Measurements from ENCODE around the gene PRKN.
"Not testable (repeated sequence)": the region's sequence is repeated elsewhere in the genome, so short reads cannot be mapped to it uniquely, and the experiment has no call there.

PRKN gene

DNA sequence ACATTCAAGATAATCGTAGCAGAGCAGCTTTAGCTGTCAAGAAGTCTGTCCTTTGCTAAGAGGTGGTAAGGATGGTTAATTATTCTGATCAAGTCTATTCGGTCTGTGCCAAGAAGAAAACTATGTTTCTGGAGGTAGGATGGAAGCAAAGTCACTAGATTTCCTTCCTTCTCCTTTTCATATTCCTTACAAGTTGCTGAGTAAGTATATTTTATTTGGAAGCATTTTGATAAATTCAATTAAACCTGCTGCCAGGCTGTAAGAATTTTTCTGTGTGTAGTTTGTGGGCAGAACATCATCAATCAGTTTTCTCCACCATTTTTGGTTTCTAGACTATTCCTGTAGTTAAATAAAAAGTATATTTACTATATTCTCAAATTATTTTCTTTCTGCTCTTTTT lies 311.3 kb downstream of the PRKN start:
- no peak for DNase-seq (ENCODE audit: low read depth)
- no peak overlapping the region for H3K4me3 ChIP-seq (ENCODE audit: low read depth, low read length)
- TF ChIP-seq, protein P1, sequence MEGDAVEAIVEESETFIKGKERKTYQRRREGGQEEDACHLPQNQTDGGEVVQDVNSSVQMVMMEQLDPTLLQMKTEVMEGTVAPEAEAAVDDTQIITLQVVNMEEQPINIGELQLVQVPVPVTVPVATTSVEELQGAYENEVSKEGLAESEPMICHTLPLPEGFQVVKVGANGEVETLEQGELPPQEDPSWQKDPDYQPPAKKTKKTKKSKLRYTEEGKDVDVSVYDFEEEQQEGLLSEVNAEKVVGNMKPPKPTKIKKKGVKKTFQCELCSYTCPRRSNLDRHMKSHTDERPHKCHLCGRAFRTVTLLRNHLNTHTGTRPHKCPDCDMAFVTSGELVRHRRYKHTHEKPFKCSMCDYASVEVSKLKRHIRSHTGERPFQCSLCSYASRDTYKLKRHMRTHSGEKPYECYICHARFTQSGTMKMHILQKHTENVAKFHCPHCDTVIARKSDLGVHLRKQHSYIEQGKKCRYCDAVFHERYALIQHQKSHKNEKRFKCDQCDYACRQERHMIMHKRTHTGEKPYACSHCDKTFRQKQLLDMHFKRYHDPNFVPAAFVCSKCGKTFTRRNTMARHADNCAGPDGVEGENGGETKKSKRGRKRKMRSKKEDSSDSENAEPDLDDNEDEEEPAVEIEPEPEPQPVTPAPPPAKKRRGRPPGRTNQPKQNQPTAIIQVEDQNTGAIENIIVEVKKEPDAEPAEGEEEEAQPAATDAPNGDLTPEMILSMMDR (IDR thresholded peaks at IDR 0.05; ENCODE audit: low read depth, low read length, missing control alignments): no peak

DNA sequence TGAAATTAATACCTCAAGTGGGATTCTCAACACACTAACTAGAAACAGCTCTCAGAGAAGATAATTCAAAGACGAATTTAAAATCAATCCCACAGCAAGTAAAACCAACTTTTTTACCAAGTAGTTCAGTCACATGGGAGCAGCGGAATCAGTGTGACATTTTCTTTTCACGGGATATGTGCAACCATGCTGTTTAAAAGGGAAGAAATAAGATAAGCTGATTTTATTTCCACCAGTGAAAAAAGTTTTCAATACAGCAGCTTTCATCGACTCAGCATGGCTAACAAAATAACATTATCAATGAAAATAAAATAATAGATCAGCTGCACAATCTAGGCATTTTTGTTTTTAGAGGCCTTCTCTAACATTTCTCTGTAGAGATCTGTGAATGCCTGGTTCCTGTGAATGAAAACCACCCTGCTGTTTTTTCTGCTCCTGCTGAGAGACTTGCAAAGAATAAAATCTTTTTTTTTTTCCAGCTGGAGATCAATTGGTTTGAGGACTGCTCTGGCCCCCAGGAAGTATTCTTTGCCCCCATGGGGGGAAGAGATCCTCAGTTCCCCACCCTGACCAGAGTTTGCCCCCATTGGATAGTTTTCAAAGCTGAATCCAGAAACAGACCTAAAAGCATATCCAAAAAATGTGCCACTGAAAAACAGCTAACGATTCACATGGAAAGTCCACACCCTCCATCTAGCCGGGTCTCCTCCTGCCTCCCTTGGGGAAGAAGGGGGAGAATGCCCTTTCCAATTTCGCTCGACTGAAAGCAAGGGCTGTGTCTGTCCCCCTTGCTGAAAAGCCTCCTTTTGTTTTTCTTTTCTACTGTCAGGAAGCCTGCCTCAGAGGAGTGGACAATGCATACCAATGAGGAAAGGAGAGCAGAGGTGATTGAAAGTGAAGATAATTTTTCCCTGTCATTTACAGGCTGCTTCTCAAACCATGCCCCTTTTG lies 317.6 kb downstream of the PRKN start:
- no peak for DNase-seq (ENCODE audit: low read depth)
- no peak overlapping the region for H3K4me3 ChIP-seq (ENCODE audit: low read depth, low read length)

DNA sequence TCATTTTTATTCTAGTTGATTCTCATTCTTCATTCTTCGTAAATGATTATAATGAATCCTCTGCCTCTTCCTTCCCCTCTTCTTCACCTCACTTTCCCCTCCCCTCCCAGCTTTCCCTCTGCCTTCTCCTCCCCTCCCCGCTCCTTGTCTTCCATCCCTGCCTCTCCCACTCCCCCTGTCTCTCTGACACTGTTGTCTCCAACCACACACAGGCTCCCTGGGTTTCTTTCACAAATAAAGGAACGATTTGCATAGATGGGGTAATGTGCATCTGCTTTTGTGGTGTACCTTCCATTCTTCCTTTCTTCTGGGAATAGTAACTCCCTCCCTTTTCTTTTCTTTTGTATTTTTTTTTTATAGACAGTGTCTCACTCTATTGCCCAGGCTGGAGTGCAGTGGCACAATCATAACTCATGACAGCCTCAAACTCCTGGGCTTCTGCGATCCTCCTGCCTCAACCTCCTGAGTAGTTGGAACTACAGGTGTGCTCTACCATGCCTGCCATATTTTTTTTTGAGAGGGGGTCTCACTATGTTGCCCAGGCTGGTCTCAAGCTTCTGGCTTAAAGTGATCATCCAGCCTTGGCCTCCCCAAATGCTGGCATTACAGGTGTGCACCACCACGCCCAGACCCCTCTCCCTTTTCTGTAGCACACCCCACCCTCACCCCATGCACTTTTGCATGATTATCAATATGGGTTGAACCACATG lies 318.6 kb downstream of the PRKN start:
- no peak overlapping the region for H3K4me3 ChIP-seq (ENCODE audit: low read depth, low read length)
- DNase-seq (ENCODE audit: low read depth): no peak
- TF ChIP-seq, protein P1 (IDR thresholded peaks at IDR 0.05; ENCODE audit: low read depth, low read length, missing control alignments): no peak

More for the DNA sequence above, 317.6 kb downstream of the PRKN start:
- TF ChIP-seq, protein P1 (IDR thresholded peaks at IDR 0.05; ENCODE audit: low read depth, low read length, missing control alignments): no peak

DNA sequence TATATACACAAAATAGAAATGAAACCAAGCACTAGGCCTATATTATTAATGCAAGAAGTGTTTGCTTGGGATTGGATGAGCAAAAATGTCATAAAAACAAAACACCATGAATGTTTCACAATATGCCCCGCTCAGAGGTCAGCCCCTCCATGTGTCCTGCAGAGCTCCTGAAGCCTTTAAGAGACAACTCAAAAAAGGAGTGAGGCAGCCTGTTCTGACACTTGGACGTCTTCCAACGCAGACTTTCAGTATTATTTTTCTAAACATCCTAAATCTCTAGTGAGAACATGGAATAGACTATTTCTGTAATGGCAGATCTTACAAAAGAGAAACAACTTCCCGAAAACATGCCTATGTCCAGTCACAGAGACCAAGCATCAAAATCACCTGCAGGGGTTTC lies 322.6 kb downstream of the PRKN start:
- TF ChIP-seq, protein P1 (IDR thresholded peaks at IDR 0.05; ENCODE audit: low read depth, low read length, missing control alignments): no peak
- DNase-seq (ENCODE audit: low read depth): no peak
- H3K4me3 ChIP-seq (ENCODE audit: low read depth, low read length): no peak overlapping the region

DNA sequence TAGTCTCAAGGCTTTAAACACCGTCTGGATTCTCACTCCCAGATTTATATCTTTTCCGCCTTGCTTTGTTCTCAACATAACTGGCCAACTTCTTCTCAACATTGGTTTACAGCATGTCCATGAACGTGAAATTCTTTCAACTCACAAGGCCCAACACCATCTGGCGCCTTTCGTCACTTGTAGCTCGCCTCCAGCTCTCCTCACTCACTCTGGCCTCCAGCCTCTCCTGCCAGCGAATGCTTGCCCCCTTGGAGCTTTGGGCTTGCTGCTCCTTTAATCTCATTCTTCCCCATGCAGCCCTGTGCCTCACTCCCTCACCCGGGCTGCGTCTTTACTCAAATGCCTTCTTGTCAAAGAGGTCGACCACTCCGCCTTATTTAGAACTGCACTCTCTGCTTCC lies 324.5 kb downstream of the PRKN start:
- TF ChIP-seq, protein P1 (IDR thresholded peaks at IDR 0.05; ENCODE audit: low read depth, low read length, missing control alignments): no peak
- DNase-seq (ENCODE audit: low read depth): no peak
- H3K4me3 ChIP-seq (ENCODE audit: low read depth, low read length): no peak overlapping the region

DNA sequence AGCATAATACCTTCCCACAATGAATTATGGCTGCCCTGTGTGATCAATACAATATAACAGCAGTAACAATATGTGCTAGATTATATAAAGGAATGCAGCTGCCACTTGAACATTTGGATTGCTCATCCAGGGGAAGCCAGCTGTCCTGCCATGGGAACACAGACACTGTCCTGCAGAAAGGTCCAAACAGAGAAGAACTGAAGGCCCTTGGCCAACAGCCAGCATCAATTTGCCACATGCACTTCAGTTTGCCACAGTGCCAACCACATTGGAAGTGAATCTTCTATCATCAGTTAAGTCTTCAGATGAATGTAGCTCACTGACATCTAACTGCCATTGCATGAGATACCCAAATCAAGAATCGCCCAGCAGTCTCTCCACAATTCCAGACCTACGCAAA lies 332.4 kb downstream of the PRKN start:
- H3K4me3 ChIP-seq (ENCODE audit: low read depth, low read length): no peak overlapping the region
- TF ChIP-seq, protein P1 (IDR thresholded peaks at IDR 0.05; ENCODE audit: low read depth, low read length, missing control alignments): no peak
- DNase-seq (ENCODE audit: low read depth): no peak

DNA sequence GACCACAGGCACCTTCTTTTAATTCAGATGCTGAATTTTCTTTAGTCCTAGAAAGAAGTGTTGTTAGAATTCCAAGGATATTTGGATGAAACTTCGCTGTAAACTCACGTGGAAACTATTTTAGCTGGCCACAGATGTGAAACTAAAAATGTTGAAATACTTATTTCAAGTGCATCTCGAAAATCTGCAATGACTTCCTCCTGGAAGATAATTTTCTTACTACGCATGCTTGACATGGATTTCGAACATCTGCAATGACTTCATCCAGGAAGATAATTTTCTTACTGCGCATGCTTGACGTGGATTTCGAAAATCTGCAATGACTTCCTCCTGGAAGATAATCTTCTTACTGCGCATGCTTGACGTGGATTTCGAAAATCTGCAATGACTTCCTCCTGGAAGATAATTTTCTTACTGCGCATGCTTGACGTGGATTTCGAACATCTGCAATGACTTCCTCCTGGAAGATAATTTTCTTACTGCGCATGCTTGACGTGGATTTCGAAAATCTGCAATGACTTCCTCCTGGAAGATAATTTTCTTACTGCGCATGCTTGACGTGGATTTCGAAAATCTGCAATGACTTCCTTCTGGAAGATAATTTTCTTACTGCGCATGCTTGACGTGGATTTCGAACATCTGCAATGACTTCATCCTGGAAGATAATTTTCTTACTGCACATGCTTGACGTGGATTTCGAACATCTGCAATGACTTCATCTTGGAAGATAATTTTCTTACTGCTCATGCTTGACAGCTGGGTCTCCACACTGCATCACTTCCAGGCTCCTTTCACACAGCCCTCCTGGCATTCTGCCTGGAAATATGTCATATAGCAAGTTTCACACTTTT lies 336.4 kb downstream of the PRKN start:
- DNase-seq (ENCODE audit: low read depth); H3K4me3 ChIP-seq (ENCODE audit: low read depth, low read length): not testable (repeated sequence)

Measured in GM12864 (cell line).